Muscle of back (tissue), 11 donors: ENCODE measurements around the gene SH3RF3. TPM values are rescaled to one million over a fixed set of nuclear protein-coding genes. Genes with fewer than 3 reads are reported as not detected.
A peak's percentile ranks its signal among the peaks of the same experiment; 100 is the strongest.

ENCODE experiments used
- DNase-seq, 3 donors: peaks; one replicate each; pipeline versions ENCODE4 v3.0.0 to v3.0.0-alpha.2; 2013
- polyA plus RNA-seq, 10 donors: library from polyadenylated mRNA; unstranded; fragments of 120-200 nt; gene quantifications; one replicate each; pipeline ENCODE4 v1.2.1, GENCODE V29; 2013; ENCODE audit not compliant: insufficient read length in 10 of 10

The SH3RF3 gene
- polyA plus RNA-seq, 10 donors, result 3.8 to 7.0 (median 4.7) TPM

- no peak for DNase-seq
Observed at GRCh38 chr2:109538546-109538945, 409.5 kb downstream of the SH3RF3 start.

GRCh38 chr2:109542384-109542783 lies 413.4 kb downstream of the SH3RF3 start:
- no peak for DNase-seq

GRCh38 chr2:109545828-109546713 lies 417.1 kb downstream of the SH3RF3 start:
- DNase-seq, result peak; percentile 54 to 87 (median 77)

GRCh38 chr2:109547280-109547679 lies 418.3 kb downstream of the SH3RF3 start:
- no peak for DNase-seq

- no peak for DNase-seq
Observed at GRCh38 chr2:109549016-109549590, 420.1 kb downstream of the SH3RF3 start.

Other genes with a start within 250 kb of the SH3RF3 start
- gene EDAR, start 140.0 kb upstream of the SH3RF3 start, polyA plus RNA-seq, result 1 to 10 TPM in 2 of 10 donors, under 1 TPM in 7, not detected in 1; 0.07 to 2.7 (median 0.11) TPM